Pancreas (tissue), 10 donors: ENCODE data around the gene SLC4A2. TPM values are rescaled to one million over a fixed set of nuclear protein-coding genes. Genes with fewer than 3 reads are reported as not detected.

Experiments used
- ATAC-seq, 4 donors: fragments of 200-7000 bp; cut with Tn5 transposase; one replicate each; pipeline versions ENCODE4 v1.8.0 to v1.9.1; 2020; ENCODE audit warnings: mild to moderate bottlenecking in 4 of 4, moderate library complexity in 4 of 4
- DNase-seq, 6 donors: peaks; one replicate each; pipeline ENCODE4 v3.0.0-alpha.2; 2020
- FAIRE-seq: peaks from 2 replicates; lab custom pipeline; 2012; peaks lifted over from hg19 to GRCh38; lab: Jason Lieb, UNC
- H3K27ac ChIP-seq, 4 donors: fragments of 200-600 bp; sonication (generic); 1 replicate in 3 of 4; 2 replicates in 1 of 4; pipeline versions ENCODE4 v1.5.0 to v1.8.0; 2020
- H3K27me3 ChIP-seq, 4 donors: fragments of 200-600 bp; one replicate each; pipeline ENCODE4 v1.8.0; 2021
- H3K36me3 ChIP-seq, 3 donors: fragments of 200-600 bp; sonication (generic) in 1 of 3; one replicate each; pipeline versions ENCODE4 v1.5.0 to v1.8.0; 2020 to 2021
- H3K4me1 ChIP-seq, 3 donors: fragments of 200-600 bp; one replicate each; pipeline ENCODE4 v1.8.0; 2021
- H3K4me3 ChIP-seq, 4 donors: fragments of 200-600 bp; sonication (generic) in 2 of 4; one replicate each; pipeline versions ENCODE4 v1.5.0 to v1.8.0; 2020 to 2021
- H3K9me3 ChIP-seq, 4 donors: fragments of 200-600 bp; one replicate each; pipeline ENCODE4 v1.8.0; 2021
- WGBS, 2 donors: extraction: QIAGEN DNeasy Blood & Tissue Kit; methylation state at CpG; one replicate each; pipeline ENCODE4 v1.1.7; 2013; 5-methylcytosine and 5-hydroxymethylcytosine counted together
- intact Hi-C, 3 donors: fragments of 100-400 bp; cut with DNase I; formaldehyde crosslinking; loops; one replicate each; pipeline versions ENCODE4 v1.11.1 to v1.14.2; 2022
- polyA plus RNA-seq, 2 donors: library from polyadenylated mRNA; stranded (reverse); fragments of 200-250 nt; gene quantifications; one replicate each; pipeline ENCODE4 v1.2.3, GENCODE V29; 2013
- total RNA-seq, 6 donors: library from RNA; stranded (reverse); fragmentation: NEBNext Ultra II Directional in 4 of 6; extraction: Animal tissue kit (Norgen Biotek cat#: 25700) in 4 of 6; gene quantifications; one replicate each; pipeline versions ENCODE4 v1.2.1 to v1.2.4, GENCODE V29; 2021 to 2023
- TF ChIP-seq, protein P1 (sequence below), 4 donors: fragments of 200-600 bp; sonication (generic) in 3 of 4; IDR thresholded peaks; one replicate each; pipeline versions ENCODE4 v1.5.0 to v1.8.0; 2021; ENCODE audit warnings: antibody characterized with exemption in 4 of 4
- donor health status: healthy with polysubstance abuse.
- donor health status: DM: no; HTN: no; CAD: no; lungs with moderate emphysema.
- donor health status: DM: no; HTN: no; CAD: no.
- donor health status: control.
- donor health status: control.
- donor health status: Bipolar disorder and iron deficiency.
- donor health status: DM: yes; HTN: yes; CAD: no.
- donor health status: DM: no; HTN: no; CAD: no.
- donor health status: DM: no; HTN: no; CAD: no.
- donor health status: DM: yes; HTN: yes; CAD: no.

The SLC4A2 gene
- total and polyA plus RNA-seq, 8 donors: 69.2 to 211 (median 87.2) TPM

DNA sequence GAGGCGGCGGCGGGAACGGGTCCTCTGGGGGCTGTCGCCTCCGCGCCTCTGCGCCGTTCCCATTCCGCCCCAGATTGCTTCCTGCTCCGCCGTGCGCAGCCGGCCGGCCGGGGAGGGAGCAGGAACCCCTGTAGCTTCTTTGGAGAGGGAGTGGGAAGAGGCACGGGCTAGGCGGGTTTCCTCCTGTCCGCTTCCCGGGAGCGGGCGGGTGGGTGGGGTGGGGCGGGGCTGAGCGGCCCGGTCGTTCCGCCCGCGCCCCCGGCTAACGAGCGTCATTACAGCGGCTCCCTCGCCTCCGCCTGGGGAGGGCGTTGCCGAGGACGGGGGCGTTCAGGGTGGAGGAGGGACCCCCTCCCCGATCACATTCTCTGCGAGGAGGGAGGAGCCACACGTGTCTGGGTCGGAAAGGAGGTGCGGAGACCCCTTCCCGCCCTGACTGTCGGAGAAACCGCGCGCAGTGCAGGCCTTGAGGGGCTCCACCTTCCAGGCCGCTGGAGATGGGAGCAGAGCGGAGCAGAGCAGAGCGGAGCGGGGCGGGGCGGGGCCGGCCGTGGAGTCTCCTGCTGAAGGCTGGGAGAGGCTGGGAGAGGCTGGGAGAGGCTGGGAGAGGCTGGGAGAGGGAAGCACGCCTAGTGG, 66.6 kb downstream of the SLC4A2 start:
- H3K27ac ChIP-seq: no peak overlapping the region
- no peaks in the 10 kb centered on the region for H3K9me3 ChIP-seq
- peak in 2 of 6 donors; percentile 31 to 60 for DNase-seq
- intact Hi-C loops: loop anchor here in 1 of 3 donors (5.0 kb wide), 1 partner anchor 41 kb away; the partner anchor contains the start of gene GBX1
- peak overlapping the region in 2 of 4 donors; percentile 29 to 31 for H3K4me3 ChIP-seq
- peak in 2 of 4 donors; percentile 6 to 9 for ATAC-seq
- H3K4me1 ChIP-seq: no peaks in the 10 kb centered on the region
- H3K36me3 ChIP-seq: peaks cover 0 to 39% (median 0%) of the 10 kb centered on the region in 3 donors
- FAIRE-seq: no peak
- TF ChIP-seq, protein P1, sequence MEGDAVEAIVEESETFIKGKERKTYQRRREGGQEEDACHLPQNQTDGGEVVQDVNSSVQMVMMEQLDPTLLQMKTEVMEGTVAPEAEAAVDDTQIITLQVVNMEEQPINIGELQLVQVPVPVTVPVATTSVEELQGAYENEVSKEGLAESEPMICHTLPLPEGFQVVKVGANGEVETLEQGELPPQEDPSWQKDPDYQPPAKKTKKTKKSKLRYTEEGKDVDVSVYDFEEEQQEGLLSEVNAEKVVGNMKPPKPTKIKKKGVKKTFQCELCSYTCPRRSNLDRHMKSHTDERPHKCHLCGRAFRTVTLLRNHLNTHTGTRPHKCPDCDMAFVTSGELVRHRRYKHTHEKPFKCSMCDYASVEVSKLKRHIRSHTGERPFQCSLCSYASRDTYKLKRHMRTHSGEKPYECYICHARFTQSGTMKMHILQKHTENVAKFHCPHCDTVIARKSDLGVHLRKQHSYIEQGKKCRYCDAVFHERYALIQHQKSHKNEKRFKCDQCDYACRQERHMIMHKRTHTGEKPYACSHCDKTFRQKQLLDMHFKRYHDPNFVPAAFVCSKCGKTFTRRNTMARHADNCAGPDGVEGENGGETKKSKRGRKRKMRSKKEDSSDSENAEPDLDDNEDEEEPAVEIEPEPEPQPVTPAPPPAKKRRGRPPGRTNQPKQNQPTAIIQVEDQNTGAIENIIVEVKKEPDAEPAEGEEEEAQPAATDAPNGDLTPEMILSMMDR (IDR thresholded peaks at IDR 0.05): no peak
- WGBS, 2 donors: 59 to 68% methylated on average over 45 to 58 of the region's 58 CpGs
- no peaks in the 10 kb centered on the region for H3K27me3 ChIP-seq

Other genes starting within 250 kb of the SLC4A2 start
- 1 to 10 TPM in 1 of 6 donors, under 1 TPM in 5; 0.12 to 7.1 (median 0.46) TPM for gene AOC1, start 207.1 kb upstream of the SLC4A2 start, total RNA-seq
- gene AOC1, start 207.1 kb upstream of the SLC4A2 start, polyA plus RNA-seq: under 1 TPM; 0.21 to 0.30 TPM
- gene KCNH2, start 81.3 kb upstream of the SLC4A2 start, total RNA-seq: 1 to 10 TPM; 1.4 to 4.4 (median 3.0) TPM
- 10 to 100 TPM in 1 of 2 donors, 1 to 10 TPM in 1; 7.4 to 27.9 TPM for gene KCNH2, start 81.3 kb upstream of the SLC4A2 start, polyA plus RNA-seq
- 1 to 10 TPM; 1.0 to 5.1 (median 3.1) TPM for gene NOS3, start 68.6 kb upstream of the SLC4A2 start, total RNA-seq
- 10 to 100 TPM in 1 of 2 donors, 1 to 10 TPM in 1; 6.0 to 12.5 TPM for gene NOS3, start 68.6 kb upstream of the SLC4A2 start, polyA plus RNA-seq
- under 1 TPM in 5 of 6 donors, not detected in 1; 0.06 to 0.46 (median 0.20) TPM for gene ATG9B, start 35.1 kb upstream of the SLC4A2 start, total RNA-seq
- 1 to 10 TPM in 1 of 2 donors, under 1 TPM in 1; 0.72 to 1.5 TPM for gene ATG9B, start 35.1 kb upstream of the SLC4A2 start, polyA plus RNA-seq
- 10 to 100 TPM in 3 of 6 donors, 1 to 10 TPM in 3; 6.1 to 18.5 (median 10.1) TPM for gene ABCB8, start 31.1 kb upstream of the SLC4A2 start, total RNA-seq
- gene ABCB8, start 31.1 kb upstream of the SLC4A2 start, polyA plus RNA-seq: 10 to 100 TPM; 23.6 to 29.0 TPM
- 1 to 10 TPM in 1 of 6 donors, under 1 TPM in 5; 0.47 to 2.1 (median 0.71) TPM for gene ASIC3, start 11.1 kb upstream of the SLC4A2 start, total RNA-seq
- gene ASIC3, start 11.1 kb upstream of the SLC4A2 start, polyA plus RNA-seq: 1 to 10 TPM; 7.0 to 8.7 TPM
- 1 to 10 TPM; 3.7 to 7.0 (median 4.8) TPM for gene CDK5, start 1.7 kb upstream of the SLC4A2 start, total RNA-seq
- gene CDK5, start 1.7 kb upstream of the SLC4A2 start, polyA plus RNA-seq: 1 to 10 TPM; 4.6 to 7.8 TPM
- 10 to 100 TPM; 23.5 to 51.1 (median 35.9) TPM for gene FASTK, start 21.2 kb downstream of the SLC4A2 start, total RNA-seq
- gene FASTK, start 21.2 kb downstream of the SLC4A2 start, polyA plus RNA-seq: 100 to 1,000 TPM; 178 to 265 TPM
- gene TMUB1, start 23.9 kb downstream of the SLC4A2 start, total RNA-seq: 10 to 100 TPM; 34.5 to 49.8 (median 39.3) TPM
- 100 to 1,000 TPM in 1 of 2 donors, 10 to 100 TPM in 1; 52.8 to 103 TPM for gene TMUB1, start 23.9 kb downstream of the SLC4A2 start, polyA plus RNA-seq
- 10 to 100 TPM; 41.5 to 81.0 (median 54.7) TPM for gene AGAP3, start 26.9 kb downstream of the SLC4A2 start, total RNA-seq
- 10 to 100 TPM; 89.8 to 93.9 TPM for gene AGAP3, start 26.9 kb downstream of the SLC4A2 start, polyA plus RNA-seq
- gene GBX1, start 108.1 kb downstream of the SLC4A2 start, total RNA-seq: not detected
- not detected for gene GBX1, start 108.1 kb downstream of the SLC4A2 start, polyA plus RNA-seq
- gene ASB10, start 127.7 kb downstream of the SLC4A2 start, total RNA-seq: not detected
- not detected for gene ASB10, start 127.7 kb downstream of the SLC4A2 start, polyA plus RNA-seq
- not detected for gene H2BK1, start 150.9 kb downstream of the SLC4A2 start, total RNA-seq
- not detected for gene H2BK1, start 150.9 kb downstream of the SLC4A2 start, polyA plus RNA-seq
- gene ABCF2, start 167.6 kb downstream of the SLC4A2 start, total RNA-seq: 10 to 100 TPM in 4 of 6 donors, 1 to 10 TPM in 2; 7.1 to 13.6 (median 11.9) TPM
- gene ABCF2, start 167.6 kb downstream of the SLC4A2 start, polyA plus RNA-seq: 10 to 100 TPM in 1 of 2 donors, 1 to 10 TPM in 1; 9.7 to 10.9 TPM
- gene CHPF2, start 172.9 kb downstream of the SLC4A2 start, total RNA-seq: 10 to 100 TPM; 12.8 to 27.9 (median 18.9) TPM
- 10 to 100 TPM; 35.3 to 38.6 TPM for gene CHPF2, start 172.9 kb downstream of the SLC4A2 start, polyA plus RNA-seq
- gene SMARCD3, start 189.1 kb downstream of the SLC4A2 start, total RNA-seq: 10 to 100 TPM; 13.0 to 30.8 (median 15.3) TPM
- 10 to 100 TPM; 46.6 to 69.9 TPM for gene SMARCD3, start 189.1 kb downstream of the SLC4A2 start, polyA plus RNA-seq